Astrocyte of the cerebellum (primary cell): ENCODE data around the gene BMP8A.
A peak's percentile ranks its signal among the peaks of the same experiment; 100 is the strongest.
"Not testable (repeated sequence)": the region's sequence is repeated elsewhere in the genome, so short reads cannot be mapped to it uniquely, and the experiment has no call there.

Experiments used
- DNase-seq: peaks from one replicate; pipeline ENCODE4 v3.0.0-alpha.2; 2011; ENCODE audit warnings: low read depth
- H3K4me3 ChIP-seq: 2 replicates; pipeline ENCODE4 v1.5.1; 2011; ENCODE audit warnings: mild to moderate bottlenecking, low read depth, low read length, moderate library complexity
- in situ Hi-C: cut with HindIII; loops from 2 replicates; pipeline ENCODE4 v1.10.0; 2017; ENCODE audit warnings: low sequenced_read_pairs
- TF ChIP-seq, protein P1 (sequence below): IDR thresholded peaks from 2 replicates; pipeline ENCODE4 v1.5.1; 2012; ENCODE audit warnings: low read length, low read depth, moderate library complexity, mild to moderate bottlenecking; ENCODE audit errors: missing control alignments

The BMP8A gene, protein sequence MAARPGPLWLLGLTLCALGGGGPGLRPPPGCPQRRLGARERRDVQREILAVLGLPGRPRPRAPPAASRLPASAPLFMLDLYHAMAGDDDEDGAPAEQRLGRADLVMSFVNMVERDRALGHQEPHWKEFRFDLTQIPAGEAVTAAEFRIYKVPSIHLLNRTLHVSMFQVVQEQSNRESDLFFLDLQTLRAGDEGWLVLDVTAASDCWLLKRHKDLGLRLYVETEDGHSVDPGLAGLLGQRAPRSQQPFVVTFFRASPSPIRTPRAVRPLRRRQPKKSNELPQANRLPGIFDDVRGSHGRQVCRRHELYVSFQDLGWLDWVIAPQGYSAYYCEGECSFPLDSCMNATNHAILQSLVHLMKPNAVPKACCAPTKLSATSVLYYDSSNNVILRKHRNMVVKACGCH

GRCh38 chr1:39491146-39491921 is at the start of gene BMP8A:
Gene BMP8A (plus strand): TSS chr1:39491636. CDS start chr1:39491992, 356 bp downstream.
- in situ Hi-C loops: no loop called here
- no peak for DNase-seq
- TF ChIP-seq, protein P1, sequence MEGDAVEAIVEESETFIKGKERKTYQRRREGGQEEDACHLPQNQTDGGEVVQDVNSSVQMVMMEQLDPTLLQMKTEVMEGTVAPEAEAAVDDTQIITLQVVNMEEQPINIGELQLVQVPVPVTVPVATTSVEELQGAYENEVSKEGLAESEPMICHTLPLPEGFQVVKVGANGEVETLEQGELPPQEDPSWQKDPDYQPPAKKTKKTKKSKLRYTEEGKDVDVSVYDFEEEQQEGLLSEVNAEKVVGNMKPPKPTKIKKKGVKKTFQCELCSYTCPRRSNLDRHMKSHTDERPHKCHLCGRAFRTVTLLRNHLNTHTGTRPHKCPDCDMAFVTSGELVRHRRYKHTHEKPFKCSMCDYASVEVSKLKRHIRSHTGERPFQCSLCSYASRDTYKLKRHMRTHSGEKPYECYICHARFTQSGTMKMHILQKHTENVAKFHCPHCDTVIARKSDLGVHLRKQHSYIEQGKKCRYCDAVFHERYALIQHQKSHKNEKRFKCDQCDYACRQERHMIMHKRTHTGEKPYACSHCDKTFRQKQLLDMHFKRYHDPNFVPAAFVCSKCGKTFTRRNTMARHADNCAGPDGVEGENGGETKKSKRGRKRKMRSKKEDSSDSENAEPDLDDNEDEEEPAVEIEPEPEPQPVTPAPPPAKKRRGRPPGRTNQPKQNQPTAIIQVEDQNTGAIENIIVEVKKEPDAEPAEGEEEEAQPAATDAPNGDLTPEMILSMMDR: no peak
- peak within 1 kb of the TSS; percentile 29 for H3K4me3 ChIP-seq

GRCh38 chr1:39441797-39442196 is 49.6 kb upstream of the BMP8A start:
- in situ Hi-C loops: no loop called here
- no peak overlapping the region for H3K4me3 ChIP-seq
- DNase-seq: no peak
- TF ChIP-seq, protein P1: no peak

DNA sequence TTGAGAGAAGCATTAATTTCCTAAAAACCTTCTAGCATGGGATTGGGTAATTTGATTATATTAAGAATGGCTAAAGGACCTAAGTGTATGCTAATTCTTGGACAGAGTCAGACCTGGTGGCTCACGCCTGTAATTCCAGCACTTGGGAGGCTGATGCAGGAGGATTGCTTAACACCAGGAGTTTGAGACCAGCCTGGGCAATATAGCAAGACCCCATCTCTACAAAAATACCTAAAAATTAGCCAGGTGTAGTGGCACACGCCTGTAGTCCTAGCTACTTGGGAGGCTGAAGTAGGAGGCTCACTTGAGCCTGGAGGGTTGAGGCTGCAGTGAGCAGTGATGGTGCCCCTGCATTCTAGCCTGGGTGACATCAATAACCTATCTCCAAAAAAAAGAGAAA is 45.9 kb upstream of the BMP8A start:
- TF ChIP-seq, protein P1: no peak
- in situ Hi-C loops: no loop called here
- H3K4me3 ChIP-seq: no peak overlapping the region
- no peak for DNase-seq

DNA sequence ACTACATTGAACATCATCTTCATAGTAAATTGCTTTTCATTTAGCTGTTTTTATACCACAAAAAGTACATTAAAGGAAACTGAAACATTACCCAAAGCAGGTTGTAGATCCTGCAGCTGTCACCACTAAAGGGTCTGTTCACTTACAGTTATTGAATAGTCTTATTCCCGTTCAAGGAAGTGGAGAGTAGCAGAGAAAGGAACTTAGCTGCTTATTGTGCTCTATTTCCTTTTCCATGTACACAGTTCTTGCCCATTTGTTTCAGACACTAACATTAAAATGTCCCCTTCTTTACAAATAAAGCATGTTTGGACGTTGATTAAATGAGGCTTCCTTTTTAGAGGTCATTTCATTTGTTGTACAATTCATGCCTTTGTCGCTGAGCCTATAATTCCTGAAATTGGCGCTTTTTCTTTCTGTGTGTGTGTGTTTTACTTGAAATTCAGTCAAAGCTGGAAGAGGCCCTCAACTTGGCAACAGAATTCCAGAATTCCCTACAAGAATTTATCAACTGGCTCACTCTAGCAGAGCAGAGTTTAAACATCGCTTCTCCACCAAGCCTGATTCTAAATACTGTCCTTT is 44.4 kb upstream of the BMP8A start:
- no peak for DNase-seq
- in situ Hi-C loops: no loop called here
- TF ChIP-seq, protein P1: no peak
- no peak overlapping the region for H3K4me3 ChIP-seq

DNA sequence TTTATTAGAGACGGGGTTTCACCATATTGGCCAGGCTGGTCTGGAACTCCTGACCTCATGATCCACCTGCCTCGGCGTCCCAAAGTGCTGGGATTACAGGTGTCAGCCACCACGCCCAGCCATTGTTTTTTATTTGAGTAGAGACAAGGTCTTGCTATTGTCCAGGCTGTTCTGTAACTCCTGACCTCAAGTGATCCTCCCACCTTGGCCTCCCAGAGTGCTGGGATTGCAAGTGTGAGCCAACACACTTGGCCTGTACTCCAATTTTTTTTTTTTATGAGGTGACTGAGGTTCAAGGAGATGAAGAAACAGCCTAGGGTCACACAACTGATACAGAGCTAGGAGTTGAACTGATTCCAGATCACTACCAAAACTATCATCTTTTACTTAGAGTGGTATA is 41.4 kb upstream of the BMP8A start:
- DNase-seq, H3K4me3 ChIP-seq, in situ Hi-C loops: not testable (repeated sequence)

DNA sequence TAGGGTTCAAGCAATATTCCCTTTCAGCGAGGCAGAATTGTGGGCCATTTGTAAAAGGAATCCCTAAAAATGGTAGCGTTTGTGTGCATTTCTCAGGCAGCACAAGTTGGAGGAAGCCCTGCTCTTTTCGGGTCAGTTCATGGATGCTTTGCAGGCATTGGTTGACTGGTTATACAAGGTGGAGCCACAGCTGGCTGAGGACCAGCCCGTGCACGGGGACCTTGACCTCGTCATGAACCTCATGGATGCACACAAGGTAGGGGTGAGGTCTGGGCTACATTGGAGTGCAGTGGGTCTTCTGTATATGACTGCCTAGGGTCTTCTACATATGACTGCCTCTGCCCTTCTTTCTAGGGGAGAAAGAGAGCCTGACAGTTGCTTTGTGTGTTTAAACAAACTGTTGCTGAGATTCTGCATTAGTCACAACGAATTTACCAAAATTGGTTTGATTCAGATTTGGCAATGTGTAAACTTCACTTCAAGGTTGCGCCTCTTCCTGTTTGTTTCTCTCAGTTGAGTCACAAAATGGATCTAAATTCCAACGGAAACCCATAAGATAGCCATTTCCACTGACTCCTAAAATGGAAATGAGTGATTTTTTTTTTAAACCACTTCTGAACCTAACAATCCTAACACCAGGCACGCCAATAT is 40.4 kb upstream of the BMP8A start:
- DNase-seq: no peak
- TF ChIP-seq, protein P1: no peak
- in situ Hi-C loops: no loop called here
- no peak overlapping the region for H3K4me3 ChIP-seq
